Measurements from ENCODE around the gene MAGI3.

DNA sequence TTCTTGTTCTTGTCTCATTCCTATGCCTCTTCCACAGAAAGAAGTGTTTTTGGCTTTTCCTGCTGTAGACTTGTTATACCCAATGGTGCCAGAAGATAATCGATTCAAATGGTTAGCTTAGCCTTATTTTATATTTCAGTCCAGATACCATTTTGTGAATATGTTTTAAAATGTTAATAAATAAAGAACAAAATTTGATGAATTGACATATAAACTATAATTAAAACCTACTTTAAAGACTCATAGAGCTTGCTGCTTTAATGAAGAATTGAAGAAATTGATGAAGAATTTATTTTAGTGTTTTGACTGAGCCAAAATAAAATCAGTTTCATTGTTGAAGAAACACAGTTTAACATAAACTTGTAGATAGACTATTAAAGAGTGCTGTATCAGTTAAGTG is 152.8 kb downstream of the MAGI3 start:
- TF ChIP-seq, protein P1, sequence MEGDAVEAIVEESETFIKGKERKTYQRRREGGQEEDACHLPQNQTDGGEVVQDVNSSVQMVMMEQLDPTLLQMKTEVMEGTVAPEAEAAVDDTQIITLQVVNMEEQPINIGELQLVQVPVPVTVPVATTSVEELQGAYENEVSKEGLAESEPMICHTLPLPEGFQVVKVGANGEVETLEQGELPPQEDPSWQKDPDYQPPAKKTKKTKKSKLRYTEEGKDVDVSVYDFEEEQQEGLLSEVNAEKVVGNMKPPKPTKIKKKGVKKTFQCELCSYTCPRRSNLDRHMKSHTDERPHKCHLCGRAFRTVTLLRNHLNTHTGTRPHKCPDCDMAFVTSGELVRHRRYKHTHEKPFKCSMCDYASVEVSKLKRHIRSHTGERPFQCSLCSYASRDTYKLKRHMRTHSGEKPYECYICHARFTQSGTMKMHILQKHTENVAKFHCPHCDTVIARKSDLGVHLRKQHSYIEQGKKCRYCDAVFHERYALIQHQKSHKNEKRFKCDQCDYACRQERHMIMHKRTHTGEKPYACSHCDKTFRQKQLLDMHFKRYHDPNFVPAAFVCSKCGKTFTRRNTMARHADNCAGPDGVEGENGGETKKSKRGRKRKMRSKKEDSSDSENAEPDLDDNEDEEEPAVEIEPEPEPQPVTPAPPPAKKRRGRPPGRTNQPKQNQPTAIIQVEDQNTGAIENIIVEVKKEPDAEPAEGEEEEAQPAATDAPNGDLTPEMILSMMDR (conservative IDR thresholded peaks at IDR 0.05; ENCODE audit: low read length) = no peak
- TF ChIP-seq EZH2phosphoT487 (IDR thresholded peaks at IDR 0.05; ENCODE audit: borderline replicate concordance) = no peak

Data from Loucy (cell line).